ENCODE measurements around the gene ZNF648.
"Not testable (repeated sequence)": the region's sequence is repeated elsewhere in the genome, so short reads cannot be mapped to it uniquely, and the experiment has no call there.

ZNF648 gene, protein sequence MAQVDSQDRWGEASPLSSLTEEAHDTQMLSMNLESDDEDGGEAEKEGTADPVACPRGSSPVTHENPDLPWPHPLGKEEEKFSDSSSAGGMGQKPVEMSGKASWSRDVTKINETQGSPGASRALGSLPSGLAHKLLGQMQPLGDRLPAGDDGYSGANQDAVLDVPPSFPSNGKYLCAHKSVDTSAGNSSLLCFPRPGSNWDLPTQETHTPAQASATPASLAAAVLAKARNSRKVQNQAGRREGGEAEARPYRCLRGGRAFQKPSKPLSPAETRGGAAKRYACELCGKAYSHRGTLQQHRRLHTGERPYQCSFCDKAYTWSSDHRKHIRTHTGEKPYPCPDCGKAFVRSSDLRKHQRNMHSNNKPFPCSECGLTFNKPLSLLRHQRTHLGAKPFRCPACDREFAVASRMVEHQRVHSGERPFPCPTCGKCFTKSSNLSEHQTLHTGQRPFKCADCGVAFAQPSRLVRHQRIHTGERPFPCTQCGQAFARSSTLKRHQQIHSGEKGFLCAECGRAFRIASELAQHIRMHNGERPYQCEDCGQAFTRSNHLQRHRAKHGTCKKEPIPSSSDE

GRCh38 chr1:182061594-182061993 is at the start of gene ZNF648:
Gene ZNF648 (minus strand): TSS chr1:182061712. CDS start chr1:182058010, 3,702 bp downstream.
- DNase-seq, result no peak
- no peaks in the 10 kb centered on the region for H3K36me3 Mint-ChIP-seq (ENCODE audit: low read depth)
- no peak within 1 kb of the TSS for H3K4me3 Mint-ChIP-seq
- no peaks in the 10 kb centered on the region for H3K9me3 Mint-ChIP-seq
- ATAC-seq, result no peak
- H3K27me3 Mint-ChIP-seq, result peaks cover 44% of the 10 kb centered on the region
- no peaks in the 10 kb centered on the region for H3K4me1 Mint-ChIP-seq
- H3K27ac Mint-ChIP-seq, result no peak within 1 kb of the TSS

GRCh38 chr1:182110635-182111034 is 49.1 kb upstream of the ZNF648 start:
- Mint-ChIP-seq H3K36me3 (ENCODE audit: low read depth) (no peaks in the 10 kb centered on the region), H3K4me1 (no peaks in the 10 kb centered on the region), H3K27me3 (peaks cover 15% of the 10 kb centered on the region), H3K4me3 (no peak overlapping the region), H3K27ac (no peak overlapping the region), H3K9me3 (no peaks in the 10 kb centered on the region)
- DNase-seq (no peak), ATAC-seq (no peak)

DNA sequence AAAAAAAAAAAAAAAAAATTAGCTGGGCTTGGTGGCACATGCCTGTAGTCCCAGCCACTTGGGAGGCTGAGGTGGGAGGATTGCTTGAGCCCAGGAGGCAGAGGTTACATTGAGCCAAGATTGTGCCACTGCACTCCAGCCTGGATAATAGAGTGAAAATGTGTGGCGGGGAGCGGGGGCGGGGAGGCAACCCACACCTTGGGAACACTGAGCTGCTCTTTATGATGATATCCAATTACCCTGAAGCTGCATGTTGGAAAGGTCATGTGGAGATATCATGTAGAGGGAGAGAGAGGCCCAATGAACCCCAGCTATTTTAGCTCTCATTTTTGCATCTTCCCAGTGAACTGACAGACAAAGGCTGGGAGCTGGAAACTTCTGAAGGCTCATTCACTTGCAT is 48.3 kb upstream of the ZNF648 start:
- Mint-ChIP-seq H3K4me1 (no peaks in the 10 kb centered on the region), H3K27me3 (peaks cover 20% of the 10 kb centered on the region), H3K9me3 (no peaks in the 10 kb centered on the region), H3K27ac (no peak overlapping the region), H3K4me3 (no peak overlapping the region), H3K36me3 (ENCODE audit: low read depth) (no peaks in the 10 kb centered on the region)
- no peak for ATAC-seq
- no peak for DNase-seq

DNA sequence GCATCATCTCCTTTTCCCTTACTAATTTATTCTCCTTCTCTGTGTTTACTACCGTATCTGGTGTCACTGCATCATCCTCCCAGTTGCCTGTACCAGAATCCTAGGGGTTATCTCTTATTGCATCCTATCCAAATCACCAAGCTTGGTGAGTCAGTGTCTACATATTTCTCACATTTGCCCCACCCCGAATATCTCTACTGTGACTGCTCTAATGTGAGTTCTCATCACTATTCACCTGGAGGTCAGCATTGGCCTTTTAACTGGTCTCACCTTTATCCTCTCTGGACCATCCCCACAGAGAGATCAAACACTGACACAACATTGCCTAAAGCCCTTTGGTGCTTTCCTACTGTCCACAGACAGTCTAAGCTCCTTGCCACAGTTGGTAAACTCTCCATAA is 45.7 kb upstream of the ZNF648 start:
- Mint-ChIP-seq H3K27ac (no peak overlapping the region), H3K9me3 (no peaks in the 10 kb centered on the region), H3K4me1 (no peaks in the 10 kb centered on the region), H3K4me3 (no peak overlapping the region), H3K27me3 (peaks cover 25% of the 10 kb centered on the region), H3K36me3 (ENCODE audit: low read depth) (no peaks in the 10 kb centered on the region)
- DNase-seq (no peak), ATAC-seq (no peak)

GRCh38 chr1:182102043-182102416 is 40.5 kb upstream of the ZNF648 start:
- peaks cover 14% of the 10 kb centered on the region for H3K27me3 Mint-ChIP-seq

GRCh38 chr1:182101415-182102042 is 40.0 kb upstream of the ZNF648 start:
- ATAC-seq (no peak), DNase-seq (no peak)
- Mint-ChIP-seq H3K4me1 (no peaks in the 10 kb centered on the region), H3K9me3 (no peaks in the 10 kb centered on the region), H3K4me3 (no peak overlapping the region), H3K27me3 (peaks cover 14% of the 10 kb centered on the region), H3K27ac (no peak overlapping the region), H3K36me3 (ENCODE audit: low read depth) (no peaks in the 10 kb centered on the region)

More at GRCh38 chr1:182102043-182102416, 40.5 kb upstream of the ZNF648 start:
- DNase-seq (no peak), ATAC-seq (no peak)
- no peak overlapping the region for H3K27ac Mint-ChIP-seq
- no peaks in the 10 kb centered on the region for H3K4me1 Mint-ChIP-seq
- no peaks in the 10 kb centered on the region for H3K9me3 Mint-ChIP-seq
- H3K36me3 Mint-ChIP-seq (ENCODE audit: low read depth), result no peaks in the 10 kb centered on the region
- H3K4me3 Mint-ChIP-seq, result no peak overlapping the region

- no peaks in the 10 kb centered on the region for H3K9me3 Mint-ChIP-seq
- H3K27me3 Mint-ChIP-seq, result peaks cover 4% of the 10 kb centered on the region
- ATAC-seq (no peak), DNase-seq (no peak)
- no peak overlapping the region for H3K4me3 Mint-ChIP-seq
- H3K4me1 Mint-ChIP-seq, result no peaks in the 10 kb centered on the region
- H3K36me3 Mint-ChIP-seq (ENCODE audit: low read depth), result no peaks in the 10 kb centered on the region
- H3K27ac Mint-ChIP-seq, result no peak overlapping the region
These were observed 36.8 kb upstream of the ZNF648 start for GRCh38 chr1:182098301-182098700.

GRCh38 chr1:182095946-182096345 is 34.4 kb upstream of the ZNF648 start:
- Mint-ChIP-seq H3K27ac (no peak overlapping the region), H3K4me1 (no peaks in the 10 kb centered on the region)

GRCh38 chr1:182094514-182095005 is 33.0 kb upstream of the ZNF648 start:
- not testable (repeated sequence) for ATAC-seq; H3K27ac Mint-ChIP-seq; H3K4me1 Mint-ChIP-seq; DNase-seq; H3K9me3 Mint-ChIP-seq; H3K27me3 Mint-ChIP-seq; H3K36me3 Mint-ChIP-seq (ENCODE audit: low read depth); H3K4me3 Mint-ChIP-seq

More at GRCh38 chr1:182095946-182096345, 34.4 kb upstream of the ZNF648 start:
- DNase-seq, result no peak
- no peak overlapping the region for H3K4me3 Mint-ChIP-seq
- peaks cover 2% of the 10 kb centered on the region for H3K27me3 Mint-ChIP-seq
- H3K36me3 Mint-ChIP-seq (ENCODE audit: low read depth), result no peaks in the 10 kb centered on the region
- ATAC-seq, result no peak
- no peaks in the 10 kb centered on the region for H3K9me3 Mint-ChIP-seq

GRCh38 chr1:182093781-182094180 is 32.3 kb upstream of the ZNF648 start:
- Mint-ChIP-seq H3K27me3 (peaks cover 2% of the 10 kb centered on the region), H3K4me3 (no peak overlapping the region), H3K9me3 (no peaks in the 10 kb centered on the region), H3K4me1 (no peaks in the 10 kb centered on the region), H3K36me3 (ENCODE audit: low read depth) (no peaks in the 10 kb centered on the region), H3K27ac (no peak overlapping the region)
- no peak for ATAC-seq
- DNase-seq, result no peak

- DNase-seq, result no peak
- no peak overlapping the region for H3K27ac Mint-ChIP-seq
- no peak overlapping the region for H3K4me3 Mint-ChIP-seq
- no peaks in the 10 kb centered on the region for H3K36me3 Mint-ChIP-seq (ENCODE audit: low read depth)
- H3K27me3 Mint-ChIP-seq, result peaks cover under 1% of the 10 kb centered on the region
- no peaks in the 10 kb centered on the region for H3K9me3 Mint-ChIP-seq
- ATAC-seq, result no peak
- peaks cover 10% of the 10 kb centered on the region for H3K4me1 Mint-ChIP-seq
These were observed 30.8 kb upstream of the ZNF648 start for GRCh38 chr1:182092336-182092735.

- no peak overlapping the region for H3K4me3 Mint-ChIP-seq
These were observed 29.6 kb upstream of the ZNF648 start for GRCh38 chr1:182091083-182091482.

GRCh38 chr1:182087719-182088350 is 26.3 kb upstream of the ZNF648 start:
- H3K9me3 Mint-ChIP-seq, result no peaks in the 10 kb centered on the region
- no peak for ATAC-seq
- H3K36me3 Mint-ChIP-seq (ENCODE audit: low read depth), result no peaks in the 10 kb centered on the region
- no peak for DNase-seq
- no peaks in the 10 kb centered on the region for H3K27me3 Mint-ChIP-seq
- H3K4me1 Mint-ChIP-seq, result peaks cover 27% of the 10 kb centered on the region
- H3K4me3 Mint-ChIP-seq, result no peak overlapping the region
- H3K27ac Mint-ChIP-seq, result no peak overlapping the region

More at GRCh38 chr1:182091083-182091482, 29.6 kb upstream of the ZNF648 start:
- Mint-ChIP-seq H3K4me1 (peaks cover 20% of the 10 kb centered on the region), H3K9me3 (no peaks in the 10 kb centered on the region), H3K27me3 (no peaks in the 10 kb centered on the region), H3K36me3 (ENCODE audit: low read depth) (no peaks in the 10 kb centered on the region), H3K27ac (no peak overlapping the region)
- DNase-seq (no peak), ATAC-seq (no peak)

GRCh38 chr1:182087304-182087703 is 25.8 kb upstream of the ZNF648 start:
- H3K4me1 Mint-ChIP-seq, result peaks cover 27% of the 10 kb centered on the region
- no peaks in the 10 kb centered on the region for H3K36me3 Mint-ChIP-seq (ENCODE audit: low read depth)
- no peak for DNase-seq
- no peak for ATAC-seq
- no peak overlapping the region for H3K4me3 Mint-ChIP-seq
- no peak overlapping the region for H3K27ac Mint-ChIP-seq
- no peaks in the 10 kb centered on the region for H3K27me3 Mint-ChIP-seq
- H3K9me3 Mint-ChIP-seq, result no peaks in the 10 kb centered on the region
